Activated effector memory CD4-positive, alpha-beta T cell treated with Interleukin-2 at 50 U/mL for 16 hours (primary cell): ENCODE data around the gene GHRL.

Source experiments
- DNase-seq: peaks from one replicate; pipeline ENCODE4 v3.0.0-alpha.2; 2020

GHRL gene

GRCh38 chr3:10294030-10294586 lies 1.4 kb upstream of the GHRL start:
- no peak for DNase-seq

- no peak for DNase-seq
Observed at GRCh38 chr3:10291641-10292040, 1.1 kb downstream of the GHRL start.

- no peak for DNase-seq
Observed at GRCh38 chr3:10290481-10291176, 2.1 kb downstream of the GHRL start.

GRCh38 chr3:10289787-10290355 lies 2.9 kb downstream of the GHRL start:
- no peak for DNase-seq

GRCh38 chr3:10289077-10289476 lies 3.7 kb downstream of the GHRL start:
- DNase-seq, result no peak

GRCh38 chr3:10288575-10288960 lies 4.2 kb downstream of the GHRL start:
- DNase-seq, result no peak

- no peak for DNase-seq
Observed at GRCh38 chr3:10287936-10288574, 4.7 kb downstream of the GHRL start.

GRCh38 chr3:10286596-10287295 lies 6.0 kb downstream of the GHRL start:
- DNase-seq, result no peak

- no peak for DNase-seq
Observed at GRCh38 chr3:10286133-10286524, 6.6 kb downstream of the GHRL start.

- no peak for DNase-seq
Observed at GRCh38 chr3:10285272-10286132, 7.2 kb downstream of the GHRL start.

GRCh38 chr3:10284496-10284895 lies 8.3 kb downstream of the GHRL start:
- peak; percentile 19 for DNase-seq

GRCh38 chr3:10283638-10284037 lies 9.1 kb downstream of the GHRL start:
- DNase-seq, result no peak

- no peak for DNase-seq
Observed at GRCh38 chr3:10281951-10282350, 10.8 kb downstream of the GHRL start.

- no peak for DNase-seq
Observed at GRCh38 chr3:10280571-10280970, 12.2 kb downstream of the GHRL start.

GRCh38 chr3:10280177-10280529 lies 12.6 kb downstream of the GHRL start:
- no peak for DNase-seq

- DNase-seq, result no peak
Observed at GRCh38 chr3:10279384-10280176, 13.2 kb downstream of the GHRL start.

GRCh38 chr3:10278501-10278900 lies 14.2 kb downstream of the GHRL start:
- DNase-seq, result no peak

- DNase-seq, result no peak
Observed at GRCh38 chr3:10277115-10277625, 15.6 kb downstream of the GHRL start.

GRCh38 chr3:10274601-10275000 lies 18.1 kb downstream of the GHRL start:
- DNase-seq, result no peak

GRCh38 chr3:10273702-10274305 lies 18.9 kb downstream of the GHRL start:
- no peak for DNase-seq

- DNase-seq, result no peak
Observed at GRCh38 chr3:10272977-10273376, 19.8 kb downstream of the GHRL start.
